Fibroblast of pulmonary artery (primary cell): ENCODE results near the gene AMPD3.
"Not testable (repeated sequence)": the region's sequence is repeated elsewhere in the genome, so short reads cannot be mapped to it uniquely, and the experiment has no call there.

Experiments used
- DNase-seq: peaks from one replicate; pipeline ENCODE4 v3.0.0-alpha.2; 2010; ENCODE audit warnings: low read depth
- H3K4me3 ChIP-seq: replicated peaks from 2 replicates; pipeline ENCODE4 v1.5.1; 2011; ENCODE audit warnings: low read depth, mild to moderate bottlenecking, control low read depth, low read length, moderate library complexity
- CTCF ChIP-seq: IDR thresholded peaks from 2 replicates; pipeline ENCODE4 v1.5.1; 2011; ENCODE audit warnings: mild to moderate bottlenecking, control low read depth, low read length, inconsistent platforms; ENCODE audit errors: missing control alignments

Gene AMPD3

GRCh38 chr11:10418950-10419310 lies 36.1 kb upstream of the AMPD3 start:
- no peak for TF ChIP-seq CTCF
- no peak overlapping the region for H3K4me3 ChIP-seq
- DNase-seq, result no peak

GRCh38 chr11:10426475-10426874 lies 28.6 kb upstream of the AMPD3 start:
- no peak for DNase-seq
- no peak overlapping the region for H3K4me3 ChIP-seq
- no peak for TF ChIP-seq CTCF

GRCh38 chr11:10428453-10428852 lies 26.6 kb upstream of the AMPD3 start:
- no peak overlapping the region for H3K4me3 ChIP-seq
- no peak for TF ChIP-seq CTCF
- no peak for DNase-seq

- no peak for TF ChIP-seq CTCF
- no peak for DNase-seq
- no peak overlapping the region for H3K4me3 ChIP-seq
Observed at GRCh38 chr11:10429526-10429925, 25.5 kb upstream of the AMPD3 start.

- no peak for DNase-seq
- TF ChIP-seq CTCF, result no peak
- H3K4me3 ChIP-seq, result no peak overlapping the region
Observed at GRCh38 chr11:10432493-10432892, 22.6 kb upstream of the AMPD3 start.

- no peak for DNase-seq
- no peak overlapping the region for H3K4me3 ChIP-seq
- TF ChIP-seq CTCF, result no peak
Observed at GRCh38 chr11:10432971-10433370, 22.1 kb upstream of the AMPD3 start.

GRCh38 chr11:10436224-10436623 lies 18.8 kb upstream of the AMPD3 start:
- TF ChIP-seq CTCF, result no peak
- H3K4me3 ChIP-seq, result no peak overlapping the region
- no peak for DNase-seq

- not testable (repeated sequence) for H3K4me3 ChIP-seq, DNase-seq
Observed at GRCh38 chr11:10436683-10437082, 18.4 kb upstream of the AMPD3 start.
